Forelimb muscle (tissue), 1 donor: ENCODE measurements around the gene GRIP1. TPM values are rescaled to one million over a fixed set of nuclear protein-coding genes. Genes with fewer than 3 reads are reported as not detected.

ENCODE experiments used
- DNase-seq: peaks from one replicate; pipeline ENCODE4 v3.0.0-alpha.2; 2013; ENCODE audit warnings: low read depth
- polyA plus RNA-seq: library from polyadenylated mRNA; unstranded; fragments of 120-200 nt; gene quantifications from one replicate; pipeline ENCODE4 v1.2.1, GENCODE V29; 2013; ENCODE audit not compliant: insufficient read length

GRIP1 gene
- polyA plus RNA-seq, 1 donor, result 1.1 TPM

DNA sequence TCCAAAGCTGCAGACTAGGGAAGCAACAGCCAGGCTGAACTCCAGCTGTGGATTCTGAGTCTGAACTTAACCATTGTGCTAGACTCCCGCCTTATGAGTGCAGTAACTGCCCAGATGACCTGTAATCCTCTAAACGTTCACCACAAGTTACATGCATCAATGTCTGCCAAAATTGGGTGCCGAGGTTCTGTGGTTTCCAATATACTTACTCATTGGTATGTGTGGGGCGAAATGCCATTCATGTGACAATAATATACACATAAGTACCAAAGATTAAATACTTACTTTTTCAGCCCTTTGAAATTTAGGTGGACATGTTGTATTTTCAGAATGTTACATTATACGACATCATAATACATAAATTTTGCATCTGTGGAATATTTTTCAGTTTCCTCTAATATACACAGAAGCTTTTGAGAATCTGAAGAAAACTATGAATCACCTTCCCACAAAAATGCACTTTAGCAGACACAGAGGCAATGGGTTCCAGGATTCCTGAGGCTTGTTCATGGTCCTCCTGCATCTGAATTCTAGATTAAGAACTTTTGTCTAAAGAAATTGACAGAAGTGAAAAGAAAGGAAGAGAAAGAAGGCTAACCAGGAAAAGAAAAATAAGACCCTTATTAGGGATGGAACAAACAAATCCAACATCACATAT lies 31.7 kb downstream of the GRIP1 start:
- DNase-seq, result no peak

DNA sequence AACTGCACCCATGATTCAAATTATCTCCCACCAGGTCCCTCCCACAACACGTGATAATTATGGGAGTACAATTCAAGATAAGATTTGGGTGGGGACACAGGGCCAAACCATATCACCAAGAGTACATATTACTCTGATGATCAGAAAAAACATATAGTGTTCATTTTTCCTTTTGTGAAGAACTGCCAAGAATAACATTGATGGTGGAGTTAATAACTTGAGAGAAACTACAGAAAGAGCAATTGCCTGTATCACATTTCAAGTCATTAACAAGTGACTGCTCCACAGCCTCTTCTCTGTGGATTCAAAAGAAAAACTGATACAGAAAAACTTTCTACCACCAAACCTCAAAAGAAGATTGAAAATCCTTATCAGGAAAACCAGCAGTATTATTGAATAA lies 34.7 kb downstream of the GRIP1 start:
- DNase-seq, result no peak

DNA sequence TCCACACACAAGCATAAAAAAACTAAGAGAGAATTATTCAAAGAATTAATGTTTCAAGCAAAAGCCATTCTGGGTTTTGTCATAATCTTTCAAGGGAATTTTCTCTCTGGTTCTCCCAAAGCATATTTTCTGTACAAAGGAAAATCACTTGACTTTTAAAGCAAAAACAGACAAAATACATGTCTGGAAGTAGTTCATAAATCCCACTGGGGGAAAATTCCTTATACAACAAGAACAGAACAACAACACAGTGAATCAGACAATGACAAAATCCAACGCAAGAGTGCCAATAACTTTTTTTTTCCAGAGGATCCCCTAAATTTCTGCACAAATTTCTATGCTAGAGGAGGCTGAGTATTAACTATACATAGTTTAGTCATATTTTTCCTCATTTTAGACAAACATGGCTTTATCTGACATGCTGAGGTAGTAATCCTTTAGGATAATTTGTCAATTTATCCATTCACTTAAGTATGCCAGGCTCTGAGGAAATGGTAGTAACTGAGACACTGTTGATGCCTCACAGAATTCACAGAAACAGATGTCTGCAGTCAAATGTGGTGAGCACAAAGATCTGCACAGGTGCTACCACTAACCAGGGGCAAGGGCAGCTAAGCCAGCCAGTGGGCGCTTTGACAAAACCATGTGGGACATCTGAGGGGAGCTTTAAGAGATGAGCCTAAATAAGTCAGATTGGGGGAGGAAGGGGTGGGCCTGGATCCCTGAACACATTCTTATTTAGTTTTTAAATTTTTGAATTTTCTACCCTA lies 38.0 kb downstream of the GRIP1 start:
- DNase-seq, result peak; percentile 25

DNA sequence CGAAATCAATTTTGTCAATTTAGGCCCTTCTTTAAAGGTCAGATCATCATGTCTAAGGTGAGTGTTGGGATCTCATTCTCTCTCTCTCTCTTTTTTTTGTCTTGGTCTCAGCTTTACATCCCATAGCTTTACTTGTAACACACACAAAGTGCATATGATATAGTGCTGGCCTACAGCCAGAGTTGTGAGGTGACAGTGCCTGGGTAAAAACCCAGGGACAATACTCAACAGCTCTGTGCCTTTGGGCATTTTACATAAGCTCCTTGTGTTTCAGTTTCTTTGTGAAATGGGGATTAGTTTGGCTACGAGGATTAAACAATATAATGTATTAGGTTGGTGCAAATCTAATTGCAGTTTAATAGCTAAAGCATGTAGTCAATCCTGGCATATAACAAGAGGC lies 40.2 kb downstream of the GRIP1 start:
- DNase-seq, result no peak

- DNase-seq, result no peak
Observed at GRCh38 chr12:66637699-66638301, 41.1 kb downstream of the GRIP1 start.

- peak; percentile 13 for DNase-seq
Observed at GRCh38 chr12:66636771-66637170, 42.1 kb downstream of the GRIP1 start.

- no peak for DNase-seq
Observed at GRCh38 chr12:66633676-66634075, 45.2 kb downstream of the GRIP1 start.

DNA sequence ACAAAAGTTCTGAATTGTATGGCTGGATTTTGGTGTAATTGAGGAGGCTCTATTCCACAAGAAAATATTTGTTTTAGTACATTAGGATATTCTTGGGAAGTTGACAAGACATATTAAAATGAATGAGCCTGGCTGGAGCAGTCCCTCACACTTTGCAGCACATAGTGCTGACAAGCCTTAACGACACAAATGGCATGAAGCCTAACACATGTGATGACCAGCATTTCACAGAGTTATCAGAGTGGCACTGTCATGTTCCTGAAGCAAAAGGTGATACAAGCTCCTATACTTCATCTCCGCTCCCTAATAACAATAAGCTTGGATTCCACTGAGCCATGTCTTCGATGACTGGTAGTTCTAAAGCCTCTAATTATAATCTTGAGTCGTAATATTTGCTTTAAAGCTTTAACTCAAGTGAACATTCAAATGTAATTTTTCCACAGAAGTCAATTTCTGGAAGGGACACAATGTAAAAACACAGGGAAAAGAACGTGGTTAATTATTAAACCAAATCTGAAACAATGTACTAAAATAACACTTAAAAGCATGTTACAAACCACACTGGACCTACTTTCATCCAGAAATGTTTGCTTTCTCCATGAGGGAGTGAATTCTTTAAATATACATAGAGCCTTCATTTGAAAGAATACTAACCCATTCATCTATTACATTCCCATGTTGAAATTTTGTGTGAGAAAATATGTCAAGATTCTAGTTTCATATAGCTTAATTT lies 49.6 kb downstream of the GRIP1 start:
- no peak for DNase-seq

DNA sequence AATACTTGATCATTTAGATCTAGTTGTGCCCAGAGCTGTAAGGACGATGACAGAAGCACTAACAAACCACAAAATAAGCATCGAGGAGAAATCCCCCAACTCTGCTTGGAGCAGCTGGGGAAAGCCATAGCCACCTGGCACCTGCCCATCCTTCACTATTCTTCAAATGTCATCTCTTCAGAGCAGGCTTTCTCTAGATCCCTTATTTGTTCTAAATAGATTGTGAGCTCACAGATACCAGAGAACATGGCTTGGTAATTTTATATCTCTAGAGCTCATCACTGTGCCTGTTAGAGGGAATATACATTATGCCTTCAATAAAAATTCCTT lies 50.9 kb downstream of the GRIP1 start:
- DNase-seq, result no peak

GRCh38 chr12:66627270-66627987 lies 51.4 kb downstream of the GRIP1 start:
- DNase-seq, result no peak

DNA sequence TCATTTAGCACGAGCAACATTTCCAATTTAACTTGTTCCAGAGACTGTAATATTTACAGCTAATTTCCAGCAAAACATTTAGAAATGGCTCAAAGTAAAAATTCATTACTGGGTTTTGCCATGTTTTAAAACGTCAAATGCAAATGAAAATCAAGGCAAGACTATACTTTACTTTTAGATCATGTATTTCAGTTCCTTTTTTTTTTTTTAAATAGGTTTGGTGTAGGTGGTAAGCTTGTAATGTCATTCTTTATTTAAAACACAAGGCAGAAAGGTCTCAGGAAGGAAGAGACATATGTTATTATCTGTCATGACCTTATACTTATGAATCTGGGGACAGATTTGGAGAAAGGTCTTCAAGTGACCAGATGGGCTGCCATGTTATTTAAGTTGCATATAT lies 54.1 kb downstream of the GRIP1 start:
- DNase-seq, result no peak

- DNase-seq, result no peak
Observed at GRCh38 chr12:66623455-66623854, 55.4 kb downstream of the GRIP1 start.

DNA sequence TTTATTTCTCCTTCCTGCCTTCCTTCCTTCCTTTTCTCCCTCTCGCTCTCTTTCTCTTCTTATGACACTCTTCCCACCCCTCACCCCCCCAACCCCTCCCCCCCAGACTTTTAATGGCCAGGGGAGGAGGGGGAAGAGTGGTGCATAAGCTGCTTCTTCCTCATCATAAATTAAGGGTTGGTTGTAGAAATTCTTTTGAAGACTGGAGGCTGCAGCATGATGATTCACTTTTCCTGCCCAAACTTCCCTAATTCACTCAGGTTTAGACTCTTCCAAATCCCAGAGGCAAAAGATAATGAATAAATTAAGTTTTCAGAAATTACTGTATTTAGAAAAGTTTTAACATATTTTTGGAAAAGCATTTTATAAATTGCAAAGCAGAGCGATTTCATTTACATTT lies 58.2 kb downstream of the GRIP1 start:
- no peak for DNase-seq

- DNase-seq, result no peak
Observed at GRCh38 chr12:66620026-66620425, 58.9 kb downstream of the GRIP1 start.

DNA sequence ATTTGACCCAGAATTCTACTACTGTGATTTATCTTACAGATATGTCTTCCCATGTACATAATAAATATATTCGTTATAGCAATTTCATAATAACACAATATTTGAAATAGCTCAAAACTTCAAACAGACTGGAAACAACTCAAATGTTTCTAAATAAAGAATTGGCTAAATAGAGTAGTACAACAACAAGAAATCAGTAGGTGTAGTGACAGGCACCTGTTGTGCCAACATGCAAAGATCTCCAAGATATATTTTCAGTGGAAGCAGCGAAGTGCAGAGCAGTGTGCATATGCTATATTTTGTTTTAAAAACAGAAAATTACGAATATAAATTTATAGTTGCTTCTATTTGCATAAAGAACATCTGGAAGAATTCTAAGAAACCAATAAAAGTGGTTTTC lies 60.9 kb downstream of the GRIP1 start:
- DNase-seq, result no peak

GRCh38 chr12:66612090-66612775 lies 66.6 kb downstream of the GRIP1 start:
- no peak for DNase-seq

GRCh38 chr12:66607147-66607546 lies 71.7 kb downstream of the GRIP1 start:
- no peak for DNase-seq

DNA sequence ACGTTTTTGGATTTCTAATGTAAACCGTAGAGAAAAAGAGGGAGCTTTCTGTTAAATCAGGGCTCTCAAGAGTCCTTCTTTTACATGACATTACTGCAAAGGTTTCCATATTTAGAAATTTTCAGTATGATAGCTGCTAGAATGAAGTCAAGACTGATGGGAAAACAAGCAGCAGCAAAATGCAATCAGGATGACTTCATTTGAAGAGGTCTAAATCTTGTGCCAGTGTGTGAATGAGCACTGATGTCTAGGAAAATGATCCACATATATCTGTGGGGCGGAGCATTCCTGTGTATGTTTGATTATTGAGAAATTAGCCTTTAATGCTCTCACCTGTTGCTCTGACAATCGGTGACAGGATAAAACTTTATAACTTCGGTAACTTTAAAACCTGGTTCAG lies 73.6 kb downstream of the GRIP1 start:
- DNase-seq, result no peak

DNA sequence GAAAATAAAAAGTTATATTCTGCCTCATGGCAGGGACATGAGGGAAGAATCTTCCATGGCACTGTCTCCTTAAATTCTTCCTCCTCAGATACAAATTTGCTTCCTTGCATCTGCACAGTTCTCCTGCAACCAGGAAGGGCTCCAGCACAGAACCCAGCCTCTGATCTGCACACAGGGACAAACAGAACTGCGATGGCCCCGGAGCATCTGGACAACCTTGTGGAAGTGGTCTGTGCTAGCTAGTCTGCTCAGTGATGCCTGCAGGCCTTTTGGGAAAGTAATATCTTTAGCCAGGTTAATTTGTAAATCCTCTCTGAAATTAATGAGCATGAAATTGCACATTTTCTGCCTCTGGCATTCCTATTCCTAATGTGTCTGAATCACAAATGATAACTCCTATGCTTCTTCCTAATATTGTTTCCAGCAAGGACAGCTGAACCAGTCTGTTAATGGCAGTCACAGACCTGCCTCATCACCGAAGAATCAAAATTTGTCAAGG lies 74.8 kb downstream of the GRIP1 start:
- no peak for DNase-seq

DNA sequence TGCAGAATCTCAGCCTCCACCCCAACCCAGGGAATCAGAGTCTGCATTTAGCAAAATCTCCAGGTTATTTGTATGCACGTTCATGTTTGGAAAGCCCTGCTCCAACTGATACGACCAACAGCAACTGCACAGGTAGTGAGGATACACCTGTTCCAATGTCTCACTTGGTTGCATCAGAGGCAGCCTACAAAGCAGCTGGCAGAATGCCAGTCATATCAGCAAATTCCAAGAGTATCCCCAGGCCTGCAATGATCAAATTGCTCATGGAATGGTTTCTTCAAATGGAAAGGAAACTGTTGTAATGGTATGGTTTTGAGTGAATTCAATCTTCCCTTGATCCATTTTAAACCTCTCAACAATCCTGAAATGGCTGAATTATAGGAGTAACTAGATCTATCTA lies 75.4 kb downstream of the GRIP1 start:
- no peak for DNase-seq

DNA sequence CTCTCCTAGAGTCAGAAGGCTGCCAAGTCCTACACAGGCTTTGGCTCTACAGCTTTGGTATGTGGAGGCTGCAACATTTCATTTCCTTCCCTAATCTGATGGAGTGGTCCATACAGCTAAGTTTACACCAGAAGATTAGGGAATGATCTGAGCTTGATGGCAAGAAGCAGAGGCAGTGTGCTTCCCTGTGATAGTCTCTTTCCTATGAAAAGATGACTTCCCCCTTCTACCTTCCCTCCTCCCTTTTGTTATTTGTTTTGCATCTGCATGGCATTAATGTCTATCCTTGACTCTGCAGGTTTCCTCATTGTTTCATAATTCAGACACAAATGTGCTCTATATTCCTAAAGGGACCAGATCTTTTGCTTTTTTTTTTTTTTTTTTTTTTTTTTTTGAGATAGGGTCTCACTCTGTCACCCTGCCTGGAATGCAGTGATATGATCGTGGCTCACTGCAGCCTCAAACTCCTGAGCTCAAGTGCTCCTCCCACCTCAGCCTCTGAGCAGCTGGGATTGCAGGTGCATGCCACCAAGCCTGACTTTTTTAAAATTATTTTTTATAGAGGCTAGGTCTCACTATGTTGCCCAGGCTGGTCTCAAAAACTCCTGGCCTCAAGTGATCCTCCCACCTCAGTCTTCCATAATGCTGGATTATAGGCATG lies 76.3 kb downstream of the GRIP1 start:
- no peak for DNase-seq
